HG02678 (cell line): ENCODE measurements around the gene PARP8.

ENCODE experiments used
- ATAC-seq: cut with Tn5 transposase; IDR thresholded peaks from one replicate; pipeline ENCODE4 v1.9.1; 2021; ENCODE audit warnings: mild to moderate bottlenecking, moderate library complexity; ENCODE audit not compliant: unreplicated experiment

The PARP8 gene

GRCh38 chr5:50889790-50890189 is 223.4 kb downstream of the PARP8 start:
- no peak for ATAC-seq
